ENCODE data around the gene MAGI2.

MAGI2 gene

DNA sequence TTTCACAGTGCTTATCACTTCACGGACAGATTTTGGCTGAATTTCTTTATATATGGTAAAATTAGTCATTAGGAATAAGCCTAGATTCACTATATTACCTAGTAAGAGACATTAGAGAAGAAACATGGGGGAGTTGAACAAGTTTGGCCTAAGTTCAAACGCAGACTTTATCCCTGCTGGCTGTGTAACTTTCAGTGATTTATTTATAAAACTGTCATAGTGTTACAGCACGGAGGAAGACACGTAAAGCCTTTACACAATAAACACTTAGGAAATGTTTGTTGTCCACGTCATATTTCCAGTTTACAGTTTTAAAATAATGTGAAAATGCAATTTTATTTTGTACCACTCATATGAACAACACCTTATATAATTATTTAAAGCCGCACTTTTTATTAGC lies 661.5 kb downstream of the MAGI2 start:
- TF ChIP-seq EZH2phosphoT487 (IDR thresholded peaks at IDR 0.05; ENCODE audit: borderline replicate concordance), result no peak
- TF ChIP-seq, protein P1, sequence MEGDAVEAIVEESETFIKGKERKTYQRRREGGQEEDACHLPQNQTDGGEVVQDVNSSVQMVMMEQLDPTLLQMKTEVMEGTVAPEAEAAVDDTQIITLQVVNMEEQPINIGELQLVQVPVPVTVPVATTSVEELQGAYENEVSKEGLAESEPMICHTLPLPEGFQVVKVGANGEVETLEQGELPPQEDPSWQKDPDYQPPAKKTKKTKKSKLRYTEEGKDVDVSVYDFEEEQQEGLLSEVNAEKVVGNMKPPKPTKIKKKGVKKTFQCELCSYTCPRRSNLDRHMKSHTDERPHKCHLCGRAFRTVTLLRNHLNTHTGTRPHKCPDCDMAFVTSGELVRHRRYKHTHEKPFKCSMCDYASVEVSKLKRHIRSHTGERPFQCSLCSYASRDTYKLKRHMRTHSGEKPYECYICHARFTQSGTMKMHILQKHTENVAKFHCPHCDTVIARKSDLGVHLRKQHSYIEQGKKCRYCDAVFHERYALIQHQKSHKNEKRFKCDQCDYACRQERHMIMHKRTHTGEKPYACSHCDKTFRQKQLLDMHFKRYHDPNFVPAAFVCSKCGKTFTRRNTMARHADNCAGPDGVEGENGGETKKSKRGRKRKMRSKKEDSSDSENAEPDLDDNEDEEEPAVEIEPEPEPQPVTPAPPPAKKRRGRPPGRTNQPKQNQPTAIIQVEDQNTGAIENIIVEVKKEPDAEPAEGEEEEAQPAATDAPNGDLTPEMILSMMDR (conservative IDR thresholded peaks at IDR 0.05; ENCODE audit: low read length), result no peak
- Histone ChIP-seq H3K79me2 (ENCODE audit: insufficient read depth, low read length) (no peaks in the 10 kb centered on the region), H3K4me2 (ENCODE audit: low read depth, low read length, poor library complexity, severe bottlenecking) (no peak overlapping the region), H3K27me3 (ENCODE audit: insufficient read depth, low read length, poor library complexity, severe bottlenecking) (no peaks in the 10 kb centered on the region), H2AFZ (ENCODE audit: low read length) (no peak overlapping the region), H3K36me3 (ENCODE audit: insufficient read depth, low read length) (no peaks in the 10 kb centered on the region), H3K4me3 (ENCODE audit: low read length, poor library complexity, severe bottlenecking) (no peak overlapping the region), H3K9me3 (ENCODE audit: insufficient read depth, low read depth, low read length) (no peaks in the 10 kb centered on the region), H3K9me2 (replicated peaks; ENCODE audit: low read depth, low read length) (no peaks in the 10 kb centered on the region), H3K9ac (ENCODE audit: low read depth, low read length, poor library complexity, severe bottlenecking) (no peak overlapping the region), H3F3A (ENCODE audit: low read depth) (no peaks in the 10 kb centered on the region), H3K4me1 (ENCODE audit: insufficient read depth, low read length, poor library complexity, severe bottlenecking) (no peaks in the 10 kb centered on the region), H4K20me1 (ENCODE audit: insufficient read depth, low read length, poor library complexity, severe bottlenecking) (no peaks in the 10 kb centered on the region)

DNA sequence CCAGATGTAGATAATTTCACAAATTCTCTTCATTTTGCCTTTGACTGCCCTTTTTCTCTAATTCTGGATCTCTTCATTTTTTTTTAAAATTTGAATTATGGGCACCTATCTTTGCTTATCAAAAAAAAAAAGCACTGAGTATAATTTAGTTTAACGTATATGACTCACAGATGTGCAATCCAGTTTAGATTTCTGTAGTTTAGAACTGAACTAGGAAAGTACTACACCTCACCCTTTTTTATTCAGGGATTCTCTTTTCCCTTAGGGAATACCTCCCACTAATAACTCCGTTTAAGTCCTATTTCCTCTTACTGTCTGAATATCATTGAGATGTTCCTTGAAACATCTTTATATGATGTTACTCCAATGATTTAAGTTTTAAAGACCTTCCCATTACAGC lies 665.0 kb downstream of the MAGI2 start:
- Histone ChIP-seq H3K36me3 (ENCODE audit: insufficient read depth, low read length) (no peaks in the 10 kb centered on the region), H3K9me3 (ENCODE audit: insufficient read depth, low read depth, low read length) (no peaks in the 10 kb centered on the region), H3K4me2 (ENCODE audit: low read depth, low read length, poor library complexity, severe bottlenecking) (no peak overlapping the region), H3K27me3 (ENCODE audit: insufficient read depth, low read length, poor library complexity, severe bottlenecking) (no peaks in the 10 kb centered on the region), H2AFZ (ENCODE audit: low read length) (no peak overlapping the region), H3K9ac (ENCODE audit: low read depth, low read length, poor library complexity, severe bottlenecking) (no peak overlapping the region), H3K79me2 (ENCODE audit: insufficient read depth, low read length) (no peaks in the 10 kb centered on the region), H4K20me1 (ENCODE audit: insufficient read depth, low read length, poor library complexity, severe bottlenecking) (no peaks in the 10 kb centered on the region), H3F3A (ENCODE audit: low read depth) (no peaks in the 10 kb centered on the region), H3K9me2 (replicated peaks; ENCODE audit: low read depth, low read length) (no peaks in the 10 kb centered on the region), H3K4me1 (ENCODE audit: insufficient read depth, low read length, poor library complexity, severe bottlenecking) (no peaks in the 10 kb centered on the region), H3K4me3 (ENCODE audit: low read length, poor library complexity, severe bottlenecking) (no peak overlapping the region)
- TF ChIP-seq, protein P1 (conservative IDR thresholded peaks at IDR 0.05; ENCODE audit: low read length), result no peak
- no peak for TF ChIP-seq EZH2phosphoT487 (IDR thresholded peaks at IDR 0.05; ENCODE audit: borderline replicate concordance)

DNA sequence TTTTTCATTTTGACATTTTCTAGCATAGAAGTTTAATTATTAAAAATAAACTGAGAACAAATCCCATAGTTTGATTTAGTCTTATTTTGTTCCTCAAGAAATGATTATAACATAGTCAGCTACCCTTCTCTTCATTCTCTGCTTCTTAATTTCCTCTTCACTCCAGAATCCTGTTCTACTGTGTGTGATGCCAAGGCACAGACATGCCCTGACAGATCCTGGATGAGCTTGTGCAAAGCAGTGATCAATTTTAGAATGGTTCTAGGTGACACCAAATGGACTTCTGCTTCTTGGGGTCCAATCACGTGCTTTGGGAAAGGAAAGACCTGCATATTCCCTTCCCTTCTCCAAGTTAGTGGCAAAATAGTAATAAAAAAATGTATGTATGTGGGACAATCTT lies 665.6 kb downstream of the MAGI2 start:
- H4K20me1 ChIP-seq (ENCODE audit: insufficient read depth, low read length, poor library complexity, severe bottlenecking), result no peaks in the 10 kb centered on the region
- no peaks in the 10 kb centered on the region for H3K79me2 ChIP-seq (ENCODE audit: insufficient read depth, low read length)
- H3K4me1 ChIP-seq (ENCODE audit: insufficient read depth, low read length, poor library complexity, severe bottlenecking), result no peaks in the 10 kb centered on the region
- H3F3A ChIP-seq (ENCODE audit: low read depth), result no peaks in the 10 kb centered on the region
- H3K4me2 ChIP-seq (ENCODE audit: low read depth, low read length, poor library complexity, severe bottlenecking), result no peak overlapping the region
- no peak for TF ChIP-seq EZH2phosphoT487 (IDR thresholded peaks at IDR 0.05; ENCODE audit: borderline replicate concordance)
- TF ChIP-seq, protein P1 (conservative IDR thresholded peaks at IDR 0.05; ENCODE audit: low read length), result no peak
- no peaks in the 10 kb centered on the region for H3K27me3 ChIP-seq (ENCODE audit: insufficient read depth, low read length, poor library complexity, severe bottlenecking)
- no peaks in the 10 kb centered on the region for H3K36me3 ChIP-seq (ENCODE audit: insufficient read depth, low read length)
- no peak overlapping the region for H2AFZ ChIP-seq (ENCODE audit: low read length)
- no peak overlapping the region for H3K9ac ChIP-seq (ENCODE audit: low read depth, low read length, poor library complexity, severe bottlenecking)
- no peak overlapping the region for H3K4me3 ChIP-seq (ENCODE audit: low read length, poor library complexity, severe bottlenecking)
- H3K9me3 ChIP-seq (ENCODE audit: insufficient read depth, low read depth, low read length), result no peaks in the 10 kb centered on the region
- H3K9me2 ChIP-seq (replicated peaks; ENCODE audit: low read depth, low read length), result no peaks in the 10 kb centered on the region

Data from Loucy (cell line).